GM12891 (cell line): ENCODE measurements around the gene NAPB.
A peak's percentile ranks its signal among the peaks of the same experiment; 100 is the strongest.

Source experiments
- DNase-seq: peaks from one replicate; pipeline ENCODE4 v3.0.0; 2011; ENCODE audit warnings: low spot score; ENCODE audit not compliant: insufficient read length
- FAIRE-seq: peaks from 2 replicates; lab custom pipeline; 2011; peaks lifted over from hg19 to GRCh38; lab: Jason Lieb, UNC
- PAX5 ChIP-seq: IDR thresholded peaks from 2 replicates; pipeline ENCODE4 v1.6.1; 2011; ENCODE audit warnings: low read length, moderate library complexity, mild to moderate bottlenecking; ENCODE audit not compliant: insufficient read depth, severe bottlenecking
- POLR2A ChIP-seq: IDR thresholded peaks from 2 replicates; pipeline ENCODE4 v1.6.1; 2011; ENCODE audit warnings: low read depth, low read length, control low read depth
- POLR2AphosphoS5 ChIP-seq: IDR thresholded peaks from 2 replicates; pipeline ENCODE4 v1.6.1; 2011; ENCODE audit warnings: low read depth, low read length, control low read depth
- POU2F2 ChIP-seq: IDR thresholded peaks from 2 replicates; pipeline ENCODE4 v1.6.1; 2011; ENCODE audit warnings: low read depth, mild to moderate bottlenecking, control low read depth, low read length, moderate library complexity
- SPI1 ChIP-seq: IDR thresholded peaks from 2 replicates; pipeline ENCODE4 v1.6.1; 2011; ENCODE audit warnings: low read depth, low read length, control low read depth
- TAF1 ChIP-seq: IDR thresholded peaks from 2 replicates; pipeline ENCODE4 v1.6.1; 2011; ENCODE audit warnings: low read depth, low read length, control low read depth

NAPB gene

GRCh38 chr20:23407781-23408464, 13.4 kb downstream of the NAPB start:
- peak; percentile 64 for FAIRE-seq
- DNase-seq: no peak
- peak; percentile 52; the same call in 1 of the 2 replicates for TF ChIP-seq SPI1
- TF ChIP-seq PAX5: no peak
- TF ChIP-seq TAF1: no peak
- TF ChIP-seq POLR2AphosphoS5: no peak
- no peak for TF ChIP-seq POLR2A
- TF ChIP-seq POU2F2: no peak

DNA sequence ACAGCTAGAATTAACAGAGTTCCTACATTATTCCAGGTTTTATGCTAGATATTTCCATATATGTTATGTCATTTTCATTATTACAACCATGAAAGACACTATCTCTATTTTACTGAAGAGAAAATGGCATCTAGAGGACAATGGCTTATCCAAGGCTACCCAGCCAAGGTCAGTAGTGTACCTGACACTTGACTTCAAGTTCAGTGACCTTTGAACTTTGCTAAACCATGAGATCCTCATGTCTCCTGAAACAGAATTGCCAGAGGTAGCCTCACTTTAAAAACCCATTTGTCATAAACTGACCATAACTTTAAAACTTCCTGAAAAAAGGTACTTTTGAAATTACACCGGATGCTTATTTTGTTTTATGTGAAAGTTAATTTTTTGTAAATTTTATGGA, 14.4 kb downstream of the NAPB start:
- no peak for FAIRE-seq
- DNase-seq: no peak
- TF ChIP-seq TAF1 (no peak), SPI1 (no peak), POLR2A (no peak), POU2F2 (no peak), POLR2AphosphoS5 (no peak), PAX5 (no peak)

DNA sequence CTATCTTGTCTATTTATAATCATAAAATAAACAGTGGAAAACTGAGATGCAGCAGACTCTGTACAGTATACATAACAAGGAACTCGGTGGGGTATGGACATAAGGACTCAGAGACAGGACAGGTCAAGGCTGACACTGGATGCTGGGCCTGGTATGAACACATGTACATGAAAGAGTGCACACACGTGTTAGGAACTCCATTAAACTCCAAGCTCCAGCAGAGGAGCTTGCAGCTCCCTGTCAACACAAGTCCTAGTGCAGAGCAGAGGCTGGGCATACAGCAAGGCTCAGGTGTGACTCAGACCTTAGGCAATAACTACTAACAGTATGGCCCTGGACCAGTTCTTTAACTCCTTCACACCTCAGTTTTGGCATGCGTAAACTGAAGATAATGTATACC, 17.1 kb downstream of the NAPB start:
- TF ChIP-seq POLR2AphosphoS5: no peak
- TF ChIP-seq PAX5: no peak
- TF ChIP-seq POLR2A: no peak
- no peak for TF ChIP-seq POU2F2
- TF ChIP-seq SPI1: no peak
- no peak for TF ChIP-seq TAF1
- no peak for FAIRE-seq
- no peak for DNase-seq

- no peak for FAIRE-seq
- TF ChIP-seq TAF1 (no peak), POU2F2 (no peak), POLR2AphosphoS5 (no peak), PAX5 (no peak)
Observed at GRCh38 chr20:23403751-23404150, 17.5 kb downstream of the NAPB start.

DNA sequence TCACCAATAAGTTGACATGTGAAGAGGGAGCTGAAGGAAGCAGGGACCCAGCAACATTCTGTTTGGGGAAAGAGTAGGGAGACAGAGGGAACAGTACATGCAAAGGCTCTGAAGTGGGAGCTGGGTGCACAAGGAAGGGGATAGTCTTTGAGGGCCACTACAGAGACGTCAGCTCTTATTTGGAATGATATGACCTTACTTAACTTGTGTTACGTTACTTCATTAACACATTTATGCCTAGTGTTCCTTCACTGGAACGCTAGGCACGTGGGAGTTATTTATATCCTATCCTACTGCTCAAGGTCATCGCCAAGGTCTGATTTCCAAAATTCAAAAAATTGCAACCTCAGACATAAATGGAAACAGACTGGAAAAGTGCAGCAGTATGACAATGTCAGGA, 20.2 kb downstream of the NAPB start:
- FAIRE-seq (no peak), DNase-seq (no peak)
- TF ChIP-seq POLR2A (no peak), TAF1 (no peak), SPI1 (no peak), POLR2AphosphoS5 (no peak), POU2F2 (no peak), PAX5 (no peak)

More at GRCh38 chr20:23403751-23404150, 17.5 kb downstream of the NAPB start:
- DNase-seq: no peak

- FAIRE-seq (peak; percentile 43), DNase-seq (no peak)
Observed at GRCh38 chr20:23399568-23400241, 21.6 kb downstream of the NAPB start.

GRCh38 chr20:23397961-23398360, 23.3 kb downstream of the NAPB start:
- no peak for TF ChIP-seq SPI1
- no peak for TF ChIP-seq POLR2A
- no peak for TF ChIP-seq TAF1
- no peak for TF ChIP-seq PAX5
- TF ChIP-seq POU2F2: no peak
- no peak for TF ChIP-seq POLR2AphosphoS5
- DNase-seq: no peak
- no peak for FAIRE-seq

More at GRCh38 chr20:23399568-23400241, 21.6 kb downstream of the NAPB start:
- TF ChIP-seq TAF1 (no peak), POLR2AphosphoS5 (no peak), POU2F2 (peak; percentile 34; the same call in 1 of the 2 replicates)

- no peak for TF ChIP-seq POLR2A
- TF ChIP-seq TAF1: no peak
- TF ChIP-seq SPI1: no peak
- TF ChIP-seq PAX5: no peak
- TF ChIP-seq POU2F2: no peak
- TF ChIP-seq POLR2AphosphoS5: no peak
- DNase-seq (no peak), FAIRE-seq (peak; percentile 60)
Observed at GRCh38 chr20:23396950-23397627, 24.2 kb downstream of the NAPB start.

DNA sequence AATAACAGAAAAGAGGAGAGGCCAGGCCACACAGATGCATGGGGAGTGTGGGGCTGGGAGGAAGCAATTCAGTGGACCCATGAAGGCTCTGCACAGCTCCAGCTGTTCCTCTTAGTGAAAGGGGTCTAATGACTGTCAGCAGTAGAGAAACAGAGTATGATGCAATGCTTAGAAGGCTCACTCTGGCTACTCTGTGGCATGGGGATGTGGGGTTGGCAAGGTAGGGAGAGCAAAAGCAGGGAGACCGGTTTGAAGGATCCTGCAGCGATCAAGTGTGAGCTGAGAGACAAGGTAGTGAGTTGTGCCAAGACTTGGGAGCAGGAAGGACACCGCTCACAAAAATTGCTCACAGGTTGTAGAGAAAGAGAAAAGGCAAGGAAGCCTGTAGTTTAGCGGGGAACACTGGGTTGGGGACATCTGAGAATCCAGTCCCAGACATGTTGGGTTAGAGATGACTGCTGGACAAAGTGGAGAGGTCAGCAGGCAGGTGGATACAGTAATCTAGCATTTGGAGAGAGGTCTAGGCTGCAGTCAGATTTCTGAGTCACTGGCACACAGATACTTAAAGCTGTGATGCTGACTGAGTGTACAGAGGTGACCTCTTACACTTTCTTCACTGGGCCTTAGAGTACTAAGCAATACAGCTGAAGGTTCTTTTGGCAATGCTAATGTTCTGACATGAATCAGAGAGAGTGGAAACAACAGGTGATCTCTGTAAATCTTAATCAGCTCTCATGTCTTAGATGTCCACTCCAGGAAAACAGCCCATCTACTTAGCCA, 27.1 kb downstream of the NAPB start:
- FAIRE-seq: no peak
- no peak for TF ChIP-seq POLR2AphosphoS5
- TF ChIP-seq PAX5: no peak
- TF ChIP-seq SPI1: no peak
- TF ChIP-seq POLR2A: no peak
- TF ChIP-seq POU2F2: no peak
- TF ChIP-seq TAF1: no peak
- no peak for DNase-seq
